Testis (tissue), 2 donors: ENCODE results near the gene ACYP1.

ENCODE experiments used
- POLR2A ChIP-seq: fragments of 450-650 bp; IDR thresholded peaks from one replicate; pipeline ENCODE4 v1.6.1; 2017; ENCODE audit warnings: antibody characterized with exemption, mild to moderate bottlenecking, moderate library complexity
- TF ChIP-seq, protein P1 (sequence below), 3 experiments: fragments of 450-650 bp in 2 of 3; fragments of 200-600 bp in 1 of 3; sonication (generic) in 1 of 3; IDR thresholded peaks; one replicate each; pipeline ENCODE4 v1.5.1; 2016 to 2019; ENCODE audit warnings: antibody characterized with exemption in 3 of 3, mild to moderate bottlenecking in 2 of 3, moderate library complexity in 1 of 3

GRCh38 chr14:75049136-75049535 is 14.7 kb downstream of the ACYP1 start:
- TF ChIP-seq, protein P1, sequence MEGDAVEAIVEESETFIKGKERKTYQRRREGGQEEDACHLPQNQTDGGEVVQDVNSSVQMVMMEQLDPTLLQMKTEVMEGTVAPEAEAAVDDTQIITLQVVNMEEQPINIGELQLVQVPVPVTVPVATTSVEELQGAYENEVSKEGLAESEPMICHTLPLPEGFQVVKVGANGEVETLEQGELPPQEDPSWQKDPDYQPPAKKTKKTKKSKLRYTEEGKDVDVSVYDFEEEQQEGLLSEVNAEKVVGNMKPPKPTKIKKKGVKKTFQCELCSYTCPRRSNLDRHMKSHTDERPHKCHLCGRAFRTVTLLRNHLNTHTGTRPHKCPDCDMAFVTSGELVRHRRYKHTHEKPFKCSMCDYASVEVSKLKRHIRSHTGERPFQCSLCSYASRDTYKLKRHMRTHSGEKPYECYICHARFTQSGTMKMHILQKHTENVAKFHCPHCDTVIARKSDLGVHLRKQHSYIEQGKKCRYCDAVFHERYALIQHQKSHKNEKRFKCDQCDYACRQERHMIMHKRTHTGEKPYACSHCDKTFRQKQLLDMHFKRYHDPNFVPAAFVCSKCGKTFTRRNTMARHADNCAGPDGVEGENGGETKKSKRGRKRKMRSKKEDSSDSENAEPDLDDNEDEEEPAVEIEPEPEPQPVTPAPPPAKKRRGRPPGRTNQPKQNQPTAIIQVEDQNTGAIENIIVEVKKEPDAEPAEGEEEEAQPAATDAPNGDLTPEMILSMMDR (IDR thresholded peaks at IDR 0.05): no peak
- TF ChIP-seq POLR2A: no peak
